ENCODE results near the gene SOX6. TPM values are rescaled to one million over a fixed set of nuclear protein-coding genes. Genes with fewer than 3 reads are reported as not detected.

Gene SOX6
- total RNA-seq, 1 donor from 2014 or later = 19.6 TPM

DNA sequence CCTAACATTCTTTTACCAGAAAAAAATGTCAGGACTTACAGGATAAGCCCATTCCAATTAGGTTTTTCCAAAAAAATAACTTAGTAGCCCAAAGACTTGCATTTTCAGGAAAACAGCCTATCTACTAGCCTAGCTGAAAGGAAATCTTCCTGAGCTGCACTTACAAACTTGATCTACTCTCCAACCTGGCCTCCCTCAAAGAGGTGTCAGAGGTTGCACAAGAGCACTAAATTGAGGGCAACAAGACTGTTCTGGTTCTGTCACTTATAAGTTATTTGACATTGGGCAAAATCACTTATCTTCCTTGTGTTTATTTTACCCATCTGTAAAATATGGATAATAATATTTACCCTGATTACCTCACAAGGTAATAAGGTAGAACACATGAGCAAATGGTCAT, 7.9 kb upstream of the SOX6 start:
- Mint-ChIP-seq H3K9me3 (no peaks in the 10 kb centered on the region), H3K4me3 (no peak overlapping the region), H3K27ac (ENCODE audit: unreplicated experiment) (no peak overlapping the region), H3K36me3 (ENCODE audit: low read depth) (no peaks in the 10 kb centered on the region), H3K27me3 (ENCODE audit: low read depth) (no peaks in the 10 kb centered on the region), H3K4me1 (peaks cover 30% of the 10 kb centered on the region)
- TF ChIP-seq, protein P1, sequence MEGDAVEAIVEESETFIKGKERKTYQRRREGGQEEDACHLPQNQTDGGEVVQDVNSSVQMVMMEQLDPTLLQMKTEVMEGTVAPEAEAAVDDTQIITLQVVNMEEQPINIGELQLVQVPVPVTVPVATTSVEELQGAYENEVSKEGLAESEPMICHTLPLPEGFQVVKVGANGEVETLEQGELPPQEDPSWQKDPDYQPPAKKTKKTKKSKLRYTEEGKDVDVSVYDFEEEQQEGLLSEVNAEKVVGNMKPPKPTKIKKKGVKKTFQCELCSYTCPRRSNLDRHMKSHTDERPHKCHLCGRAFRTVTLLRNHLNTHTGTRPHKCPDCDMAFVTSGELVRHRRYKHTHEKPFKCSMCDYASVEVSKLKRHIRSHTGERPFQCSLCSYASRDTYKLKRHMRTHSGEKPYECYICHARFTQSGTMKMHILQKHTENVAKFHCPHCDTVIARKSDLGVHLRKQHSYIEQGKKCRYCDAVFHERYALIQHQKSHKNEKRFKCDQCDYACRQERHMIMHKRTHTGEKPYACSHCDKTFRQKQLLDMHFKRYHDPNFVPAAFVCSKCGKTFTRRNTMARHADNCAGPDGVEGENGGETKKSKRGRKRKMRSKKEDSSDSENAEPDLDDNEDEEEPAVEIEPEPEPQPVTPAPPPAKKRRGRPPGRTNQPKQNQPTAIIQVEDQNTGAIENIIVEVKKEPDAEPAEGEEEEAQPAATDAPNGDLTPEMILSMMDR (conservative IDR thresholded peaks at IDR 0.05) = no peak
- DNase-seq (ENCODE audit: low read depth, low spot score) = no peak

DNA sequence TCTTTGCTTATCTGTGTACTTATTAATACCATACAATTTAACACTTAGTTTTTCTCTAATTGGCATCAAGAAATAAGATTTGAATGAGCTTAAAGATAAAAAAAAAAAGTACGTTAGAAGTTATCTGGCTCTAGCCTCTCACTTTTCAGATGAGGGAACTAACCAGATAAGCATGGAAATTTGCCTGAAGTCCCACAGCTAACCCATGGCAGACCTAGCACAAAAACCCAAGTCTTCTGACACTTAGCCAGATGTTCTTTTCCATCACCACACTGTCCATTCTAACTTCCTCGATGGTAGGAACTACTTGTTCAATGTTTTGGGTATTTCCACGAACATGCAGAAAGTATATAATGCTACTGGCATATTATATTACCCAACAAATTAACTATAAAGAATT, 7.4 kb upstream of the SOX6 start:
- TF ChIP-seq, protein P1 (conservative IDR thresholded peaks at IDR 0.05) = no peak
- DNase-seq (ENCODE audit: low read depth, low spot score) = no peak
- H3K9me3 Mint-ChIP-seq = no peaks in the 10 kb centered on the region
- H3K4me3 Mint-ChIP-seq = no peak overlapping the region
- H3K27ac Mint-ChIP-seq (ENCODE audit: unreplicated experiment) = no peak overlapping the region
- H3K4me1 Mint-ChIP-seq = peaks cover 35% of the 10 kb centered on the region
- no peaks in the 10 kb centered on the region for H3K36me3 Mint-ChIP-seq (ENCODE audit: low read depth)
- peaks cover 2% of the 10 kb centered on the region for H3K27me3 Mint-ChIP-seq (ENCODE audit: low read depth)

DNA sequence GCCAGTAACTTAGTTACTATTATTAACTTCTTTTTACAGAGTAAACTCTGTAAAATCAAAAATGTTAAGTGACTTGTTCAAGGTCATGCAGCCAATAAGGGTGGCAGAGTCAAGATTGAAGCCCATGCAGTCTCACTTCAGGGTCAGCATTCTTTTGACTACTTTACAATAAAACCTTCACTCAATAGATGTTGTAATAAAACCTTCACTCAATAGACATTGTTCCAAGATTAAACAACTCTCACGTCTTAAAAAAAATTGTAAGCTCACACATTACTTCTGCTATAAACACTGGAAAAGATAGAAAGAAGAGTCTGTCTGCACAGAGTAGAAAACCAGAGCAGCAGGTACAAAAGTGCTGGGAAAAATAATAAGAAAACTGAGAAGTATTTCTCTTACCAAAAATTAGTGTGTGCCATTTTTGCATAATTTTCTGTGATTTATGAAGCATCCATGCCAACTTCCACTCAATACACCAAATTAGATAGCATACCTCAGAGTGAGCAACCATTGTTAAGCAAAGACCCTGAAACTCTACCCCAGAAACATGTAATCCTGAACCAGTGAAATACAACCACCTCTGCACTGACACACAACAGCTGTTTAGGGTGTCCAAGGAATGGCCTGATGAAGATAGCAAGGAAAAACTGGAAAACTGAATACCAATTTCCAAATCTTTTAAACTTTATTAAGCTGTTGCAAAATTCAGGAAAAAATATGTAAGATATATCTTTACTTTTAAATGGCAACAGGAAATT, 4.9 kb upstream of the SOX6 start:
- Mint-ChIP-seq H3K27me3 (ENCODE audit: low read depth) (peaks cover 2% of the 10 kb centered on the region), H3K27ac (ENCODE audit: unreplicated experiment) (no peak overlapping the region), H3K4me3 (no peak overlapping the region)

DNA sequence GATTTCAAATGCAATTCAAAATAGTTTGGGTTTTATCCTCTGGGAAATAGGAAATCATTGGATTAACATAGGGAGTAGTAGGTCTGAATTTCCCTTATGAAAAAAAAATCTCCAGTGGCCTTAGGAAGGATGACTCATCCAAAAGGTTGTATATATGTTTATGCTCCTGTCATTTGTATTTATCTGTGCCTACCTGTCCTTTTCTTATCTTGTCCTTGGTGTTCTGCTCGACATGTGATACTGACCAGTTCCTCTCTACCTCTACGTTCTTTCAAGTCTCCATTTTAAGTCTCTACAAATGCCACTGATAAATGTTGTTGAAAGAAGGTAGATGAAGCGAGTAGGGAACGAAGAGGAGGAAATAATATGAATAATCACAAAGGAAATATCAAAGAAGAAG, 3.0 kb upstream of the SOX6 start:
- Mint-ChIP-seq H3K9me3 (no peaks in the 10 kb centered on the region), H3K36me3 (ENCODE audit: low read depth) (no peaks in the 10 kb centered on the region), H3K4me1 (peaks cover 54% of the 10 kb centered on the region), H3K27me3 (ENCODE audit: low read depth) (peaks cover 2% of the 10 kb centered on the region), H3K4me3 (no peak overlapping the region), H3K27ac (ENCODE audit: unreplicated experiment) (no peak overlapping the region)
- TF ChIP-seq, protein P1 (conservative IDR thresholded peaks at IDR 0.05) = no peak
- no peak for DNase-seq (ENCODE audit: low read depth, low spot score)

More for the DNA sequence above, 4.9 kb upstream of the SOX6 start:
- Mint-ChIP-seq H3K4me1 (peaks cover 52% of the 10 kb centered on the region), H3K9me3 (no peaks in the 10 kb centered on the region), H3K36me3 (ENCODE audit: low read depth) (no peaks in the 10 kb centered on the region)
- DNase-seq (ENCODE audit: low read depth, low spot score) = no peak
- TF ChIP-seq, protein P1 (conservative IDR thresholded peaks at IDR 0.05) = no peak

DNA sequence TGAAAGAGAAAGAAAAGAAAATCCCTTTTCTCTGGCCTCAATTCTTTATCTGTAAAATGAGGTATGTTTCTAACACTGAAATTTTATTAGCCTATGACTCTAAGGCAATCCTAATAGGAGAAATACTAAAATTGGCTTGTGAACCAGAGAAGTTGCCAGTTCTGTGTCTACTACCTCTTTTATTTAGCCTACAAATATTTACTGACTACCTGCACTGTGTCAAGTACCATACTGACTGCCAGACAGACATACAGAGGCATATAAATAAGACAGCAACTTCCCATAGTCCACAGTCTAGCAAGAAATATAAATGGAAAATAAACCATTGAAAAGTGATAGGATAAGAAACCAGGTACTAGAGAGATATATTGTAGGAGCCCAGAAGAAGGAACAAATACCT, 2.4 kb upstream of the SOX6 start:
- H3K27me3 Mint-ChIP-seq (ENCODE audit: low read depth) = peaks cover 2% of the 10 kb centered on the region
- no peaks in the 10 kb centered on the region for H3K9me3 Mint-ChIP-seq
- no peak overlapping the region for H3K27ac Mint-ChIP-seq (ENCODE audit: unreplicated experiment)
- TF ChIP-seq, protein P1 (conservative IDR thresholded peaks at IDR 0.05) = no peak
- H3K36me3 Mint-ChIP-seq (ENCODE audit: low read depth) = no peaks in the 10 kb centered on the region
- H3K4me1 Mint-ChIP-seq = peaks cover 54% of the 10 kb centered on the region
- DNase-seq (ENCODE audit: low read depth, low spot score) = no peak
- H3K4me3 Mint-ChIP-seq = no peak overlapping the region

All from neural crest cell (in vitro differentiated cells).